Esophagus muscularis mucosa (tissue), 3 donors: Measurements from ENCODE around the gene GPC5.
"Not testable (repeated sequence)": the region's sequence is repeated elsewhere in the genome, so short reads cannot be mapped to it uniquely, and the experiment has no call there.

Experiments used
- POLR2AphosphoS5 ChIP-seq, 2 donors: sonication (generic); formaldehyde crosslinking; IDR thresholded peaks; one replicate each; pipeline ENCODE4 v1.6.1; 2017; ENCODE audit warnings: antibody characterized with exemption in 2 of 2
- TF ChIP-seq, protein P1 (sequence below), 3 experiments: fragments of 200-600 bp in 2 of 3; fragments of 450-650 bp in 1 of 3; sonication (generic) in 2 of 3; IDR thresholded peaks; one replicate each; pipeline ENCODE4 v1.5.1; 2017 to 2019; ENCODE audit warnings: antibody characterized with exemption in 3 of 3, mild to moderate bottlenecking in 2 of 3, moderate library complexity in 1 of 3

DNA sequence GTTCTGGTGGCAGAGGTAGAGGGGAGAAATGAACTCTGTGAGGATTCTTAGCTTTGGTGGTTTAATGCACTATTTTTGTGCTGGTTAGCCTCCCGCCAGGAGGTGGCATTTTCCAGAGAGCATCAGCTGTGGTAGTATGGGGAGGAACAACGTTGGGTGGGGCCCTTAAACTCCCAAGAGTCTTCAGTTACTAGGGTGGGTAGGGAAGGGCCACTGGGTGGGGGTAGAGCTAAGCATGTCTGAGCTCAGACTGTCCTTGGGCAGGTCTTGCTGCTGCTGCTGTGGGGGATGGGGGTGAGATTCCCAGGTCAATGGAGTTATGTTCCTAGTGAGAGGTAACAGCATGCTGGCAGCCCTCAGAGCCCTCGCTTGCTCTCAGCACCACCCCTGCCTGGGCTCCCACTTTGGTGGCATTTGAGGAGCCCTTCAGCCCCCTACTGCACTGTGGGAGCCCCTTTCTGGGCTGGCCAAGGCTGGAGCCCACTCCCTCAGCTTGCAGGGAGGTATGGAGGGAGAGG lies 897.8 kb downstream of the GPC5 start:
- TF ChIP-seq, protein P1, sequence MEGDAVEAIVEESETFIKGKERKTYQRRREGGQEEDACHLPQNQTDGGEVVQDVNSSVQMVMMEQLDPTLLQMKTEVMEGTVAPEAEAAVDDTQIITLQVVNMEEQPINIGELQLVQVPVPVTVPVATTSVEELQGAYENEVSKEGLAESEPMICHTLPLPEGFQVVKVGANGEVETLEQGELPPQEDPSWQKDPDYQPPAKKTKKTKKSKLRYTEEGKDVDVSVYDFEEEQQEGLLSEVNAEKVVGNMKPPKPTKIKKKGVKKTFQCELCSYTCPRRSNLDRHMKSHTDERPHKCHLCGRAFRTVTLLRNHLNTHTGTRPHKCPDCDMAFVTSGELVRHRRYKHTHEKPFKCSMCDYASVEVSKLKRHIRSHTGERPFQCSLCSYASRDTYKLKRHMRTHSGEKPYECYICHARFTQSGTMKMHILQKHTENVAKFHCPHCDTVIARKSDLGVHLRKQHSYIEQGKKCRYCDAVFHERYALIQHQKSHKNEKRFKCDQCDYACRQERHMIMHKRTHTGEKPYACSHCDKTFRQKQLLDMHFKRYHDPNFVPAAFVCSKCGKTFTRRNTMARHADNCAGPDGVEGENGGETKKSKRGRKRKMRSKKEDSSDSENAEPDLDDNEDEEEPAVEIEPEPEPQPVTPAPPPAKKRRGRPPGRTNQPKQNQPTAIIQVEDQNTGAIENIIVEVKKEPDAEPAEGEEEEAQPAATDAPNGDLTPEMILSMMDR (IDR thresholded peaks at IDR 0.05), result not testable (repeated sequence)
- TF ChIP-seq POLR2AphosphoS5 (IDR thresholded peaks at IDR 0.05), result not testable (repeated sequence)
